Astrocyte of the spinal cord (primary cell): ENCODE measurements around the gene INPP5D.

Experiments
- DNase-seq: peaks from one replicate; pipeline ENCODE4 v3.0.0; 2011; ENCODE audit warnings: low read depth, low spot score
- H3K4me3 ChIP-seq: 2 replicates; pipeline ENCODE4 v1.5.1; 2011; ENCODE audit warnings: low read depth, mild to moderate bottlenecking, low read length, moderate library complexity
- in situ Hi-C: cut with HindIII; loops from 2 replicates; pipeline ENCODE4 v1.10.0; 2017; ENCODE audit warnings: low sequenced_read_pairs
- TF ChIP-seq, protein P1 (sequence below): IDR thresholded peaks from 2 replicates; pipeline ENCODE4 v1.5.1; 2012; ENCODE audit warnings: low read depth, mild to moderate bottlenecking, low read length, inconsistent platforms

INPP5D gene

DNA sequence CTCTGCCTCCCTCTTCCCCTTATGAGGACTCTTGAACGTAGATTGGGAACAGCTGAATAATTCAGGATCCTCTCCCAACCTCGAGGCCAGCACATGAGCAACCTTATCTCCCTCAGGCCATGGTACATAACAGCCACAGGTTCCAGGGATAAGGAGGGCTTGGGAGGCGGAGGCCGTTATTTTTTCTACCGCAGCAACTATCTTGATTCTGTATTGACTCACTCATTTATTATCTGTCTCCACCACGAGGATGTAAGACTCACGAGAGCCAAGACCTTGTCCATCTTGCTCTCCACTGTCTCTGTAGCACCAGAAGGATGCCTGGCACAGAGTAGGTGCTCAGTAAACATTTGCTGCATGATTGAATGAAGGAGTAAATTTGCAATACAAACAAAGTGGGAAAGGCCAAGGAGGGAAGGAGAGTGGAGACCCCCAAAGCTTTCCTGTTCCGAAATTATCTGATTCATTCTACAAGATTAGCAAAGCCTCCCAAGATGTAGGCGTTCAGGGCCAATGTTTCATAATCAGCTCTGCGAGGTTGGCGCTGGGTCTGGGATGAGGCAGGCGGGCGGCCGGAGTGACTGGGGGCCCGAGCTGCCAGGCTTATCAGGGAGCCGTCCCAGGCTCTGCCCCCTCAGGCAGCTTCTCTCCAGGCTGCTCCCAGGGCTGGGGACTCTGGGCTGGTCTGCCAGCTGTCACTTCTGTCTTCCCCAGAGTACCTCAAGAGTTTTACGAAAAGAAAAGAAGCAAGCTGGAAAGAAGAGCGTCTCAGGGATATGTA, 31.6 kb downstream of the INPP5D start:
- no peak overlapping the region for H3K4me3 ChIP-seq
- DNase-seq: no peak
- in situ Hi-C loops: no loop called here
- TF ChIP-seq, protein P1, sequence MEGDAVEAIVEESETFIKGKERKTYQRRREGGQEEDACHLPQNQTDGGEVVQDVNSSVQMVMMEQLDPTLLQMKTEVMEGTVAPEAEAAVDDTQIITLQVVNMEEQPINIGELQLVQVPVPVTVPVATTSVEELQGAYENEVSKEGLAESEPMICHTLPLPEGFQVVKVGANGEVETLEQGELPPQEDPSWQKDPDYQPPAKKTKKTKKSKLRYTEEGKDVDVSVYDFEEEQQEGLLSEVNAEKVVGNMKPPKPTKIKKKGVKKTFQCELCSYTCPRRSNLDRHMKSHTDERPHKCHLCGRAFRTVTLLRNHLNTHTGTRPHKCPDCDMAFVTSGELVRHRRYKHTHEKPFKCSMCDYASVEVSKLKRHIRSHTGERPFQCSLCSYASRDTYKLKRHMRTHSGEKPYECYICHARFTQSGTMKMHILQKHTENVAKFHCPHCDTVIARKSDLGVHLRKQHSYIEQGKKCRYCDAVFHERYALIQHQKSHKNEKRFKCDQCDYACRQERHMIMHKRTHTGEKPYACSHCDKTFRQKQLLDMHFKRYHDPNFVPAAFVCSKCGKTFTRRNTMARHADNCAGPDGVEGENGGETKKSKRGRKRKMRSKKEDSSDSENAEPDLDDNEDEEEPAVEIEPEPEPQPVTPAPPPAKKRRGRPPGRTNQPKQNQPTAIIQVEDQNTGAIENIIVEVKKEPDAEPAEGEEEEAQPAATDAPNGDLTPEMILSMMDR: no peak

DNA sequence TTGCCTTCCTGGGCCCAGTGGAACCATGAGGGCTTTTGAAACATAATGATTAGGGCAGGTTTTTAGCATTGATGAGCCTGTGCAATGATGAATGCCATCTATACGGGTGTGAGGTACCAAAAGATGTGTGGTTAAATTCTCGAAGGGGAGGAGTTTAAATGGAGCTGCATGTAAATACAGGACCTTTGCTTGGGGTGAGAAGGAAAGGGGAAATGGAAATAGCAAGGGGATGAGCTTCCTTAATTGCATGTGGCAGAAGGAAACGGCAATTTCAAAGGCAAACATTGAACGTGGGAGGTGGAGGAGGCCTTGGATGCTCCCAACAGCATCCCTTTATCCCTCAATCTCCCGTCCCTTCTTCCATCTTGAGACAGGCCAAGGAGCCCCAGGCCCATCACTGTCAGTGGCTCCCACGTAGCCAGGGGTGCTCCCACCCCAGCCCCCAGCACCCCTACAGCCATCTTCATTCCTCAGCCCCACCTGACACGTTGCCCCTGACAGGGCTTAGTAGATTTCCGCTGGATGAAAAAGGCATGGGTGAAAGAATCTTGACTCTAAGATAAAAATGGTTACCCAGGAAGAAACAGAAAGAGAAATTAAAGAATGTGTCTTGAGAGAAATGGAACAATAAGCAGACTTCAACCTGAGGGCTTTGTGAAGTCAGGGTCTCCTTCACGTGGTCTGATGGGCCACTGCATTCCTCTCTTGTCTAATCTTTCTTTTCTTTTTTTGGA, 32.5 kb downstream of the INPP5D start:
- DNase-seq: no peak
- in situ Hi-C loops: no loop called here
- H3K4me3 ChIP-seq: no peak overlapping the region
- TF ChIP-seq, protein P1: no peak

DNA sequence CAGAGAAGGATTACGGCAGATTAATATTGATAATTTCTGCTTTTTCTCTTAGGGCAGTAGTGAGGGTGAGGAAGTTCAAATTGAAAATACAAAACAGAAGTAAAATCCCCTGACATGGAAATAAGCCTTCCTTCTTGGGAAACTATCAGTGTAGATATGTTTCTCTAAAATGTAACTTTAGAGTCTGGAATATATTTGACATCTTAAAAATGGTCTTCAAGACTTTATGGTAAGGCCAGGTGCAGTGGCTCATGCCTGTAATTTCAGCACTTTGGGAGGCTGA, 33.0 kb downstream of the INPP5D start:
- no peak for DNase-seq
- in situ Hi-C loops: no loop called here
- TF ChIP-seq, protein P1: no peak
- no peak overlapping the region for H3K4me3 ChIP-seq

DNA sequence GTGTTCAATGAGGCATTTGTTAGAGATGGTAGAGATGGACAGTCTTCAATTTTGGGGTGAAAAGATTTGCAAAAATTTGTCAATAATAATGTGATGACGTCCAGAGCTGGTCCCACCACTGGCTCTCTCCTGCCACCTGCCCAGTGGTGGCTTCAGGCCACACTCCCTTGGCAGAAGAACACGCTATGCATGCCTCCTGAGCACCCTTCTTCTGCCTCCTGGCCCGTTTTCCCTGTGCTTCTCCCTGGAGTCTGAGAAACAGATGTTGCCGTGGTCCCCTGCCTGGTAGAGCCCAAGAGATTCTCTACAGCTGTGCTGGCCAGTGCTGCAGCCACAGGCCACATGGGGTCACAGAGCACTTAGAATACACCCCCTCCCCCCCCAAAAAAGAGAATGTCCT, 33.6 kb downstream of the INPP5D start:
- DNase-seq: no peak
- H3K4me3 ChIP-seq: no peak overlapping the region
- TF ChIP-seq, protein P1: no peak
- in situ Hi-C loops: no loop called here

DNA sequence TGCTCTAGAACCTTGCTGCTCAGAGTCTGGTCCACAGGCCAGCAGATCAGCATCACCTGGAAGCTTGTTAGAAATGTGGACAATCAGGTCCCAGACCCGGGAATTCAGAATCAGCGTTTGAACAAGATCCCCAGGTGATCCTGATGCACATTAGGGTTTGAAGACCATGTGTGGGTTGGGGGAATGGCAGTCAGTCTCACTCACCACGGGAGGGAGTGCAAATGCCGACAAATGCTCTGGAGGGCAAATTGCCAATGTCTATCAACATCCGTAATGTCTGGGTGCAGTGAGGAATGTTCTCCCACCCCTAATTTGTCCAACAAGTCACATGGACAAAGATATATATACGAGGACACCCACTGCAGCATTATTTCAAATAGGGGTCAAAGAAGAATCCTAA, 34.5 kb downstream of the INPP5D start:
- H3K4me3 ChIP-seq: no peak overlapping the region
- in situ Hi-C loops: no loop called here
- TF ChIP-seq, protein P1: no peak
- no peak for DNase-seq

DNA sequence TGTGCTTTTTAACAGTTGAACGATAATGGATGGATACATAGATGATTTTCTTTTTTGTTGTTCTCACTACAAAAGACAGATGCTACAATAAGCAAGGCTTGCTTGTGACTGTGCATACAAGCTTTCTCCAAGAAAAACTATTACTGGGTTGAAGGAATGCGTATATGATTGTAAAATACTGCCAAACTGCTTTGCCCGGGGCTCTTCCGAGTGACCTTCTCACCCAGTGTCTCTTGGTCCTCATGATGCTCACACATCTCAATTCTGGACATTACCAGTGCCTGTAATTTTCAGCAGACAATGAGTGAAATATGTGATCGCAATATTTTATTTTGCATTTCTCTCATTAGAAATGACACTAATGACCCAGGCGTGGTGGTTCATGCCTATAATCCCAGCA, 35.9 kb downstream of the INPP5D start:
- in situ Hi-C loops: no loop called here
- TF ChIP-seq, protein P1: no peak
- H3K4me3 ChIP-seq: no peak overlapping the region
- no peak for DNase-seq
